GM12801 (cell line): ENCODE results near the gene OTUB2.

Experiments used
- CTCF ChIP-seq: IDR thresholded peaks from one replicate; pipeline ENCODE4 v1.5.1; 2011; ENCODE audit warnings: control low read depth; ENCODE audit not compliant: insufficient read length; ENCODE audit errors: extremely low read depth

OTUB2 gene

GRCh38 chr14:94066089-94066676 lies 40.0 kb downstream of the OTUB2 start:
- TF ChIP-seq CTCF = no peak

GRCh38 chr14:94074534-94074933 lies 48.4 kb downstream of the OTUB2 start:
- TF ChIP-seq CTCF = no peak

GRCh38 chr14:94075008-94075407 lies 48.9 kb downstream of the OTUB2 start:
- no peak for TF ChIP-seq CTCF

- TF ChIP-seq CTCF = no peak
Observed at GRCh38 chr14:94077111-94077821, 51.1 kb downstream of the OTUB2 start.

- TF ChIP-seq CTCF = no peak
Observed at GRCh38 chr14:94077823-94078222, 51.7 kb downstream of the OTUB2 start.

GRCh38 chr14:94079891-94080620 lies 53.9 kb downstream of the OTUB2 start:
- no peak for TF ChIP-seq CTCF

- no peak for TF ChIP-seq CTCF
Observed at GRCh38 chr14:94080621-94081385, 54.7 kb downstream of the OTUB2 start, which contains the start of the genes DDX24 and IFI27L1. DDX24 (minus strand) TSS chr14:94081202; CDS start chr14:94079742, 1,460 bp downstream. IFI27L1 (plus strand) TSS chr14:94081310; CDS start chr14:94096938, 15,628 bp downstream.
